ENCODE data around the gene SCN5A. TPM values are rescaled to one million over a fixed set of nuclear protein-coding genes. Genes with fewer than 3 reads are reported as not detected.

SCN5A gene
- polyA plus RNA-seq, 3 donors from 2014 or later = not detected

GRCh38 chr3:38580450-38581382, 68.8 kb downstream of the SCN5A start:
- Mint-ChIP-seq H3K36me3 (no peaks in the 10 kb centered on the region), H3K4me3 (no peak overlapping the region), H3K27me3 (ENCODE audit: low read depth in 3 of 3) (peaks cover 0 to 2% (median 0%) of the 10 kb centered on the region in 3 donors), H3K4me1 (no peaks in the 10 kb centered on the region), H3K9me3 (no peaks in the 10 kb centered on the region), H3K27ac (no peak overlapping the region)
- no peak for DNase-seq

DNA sequence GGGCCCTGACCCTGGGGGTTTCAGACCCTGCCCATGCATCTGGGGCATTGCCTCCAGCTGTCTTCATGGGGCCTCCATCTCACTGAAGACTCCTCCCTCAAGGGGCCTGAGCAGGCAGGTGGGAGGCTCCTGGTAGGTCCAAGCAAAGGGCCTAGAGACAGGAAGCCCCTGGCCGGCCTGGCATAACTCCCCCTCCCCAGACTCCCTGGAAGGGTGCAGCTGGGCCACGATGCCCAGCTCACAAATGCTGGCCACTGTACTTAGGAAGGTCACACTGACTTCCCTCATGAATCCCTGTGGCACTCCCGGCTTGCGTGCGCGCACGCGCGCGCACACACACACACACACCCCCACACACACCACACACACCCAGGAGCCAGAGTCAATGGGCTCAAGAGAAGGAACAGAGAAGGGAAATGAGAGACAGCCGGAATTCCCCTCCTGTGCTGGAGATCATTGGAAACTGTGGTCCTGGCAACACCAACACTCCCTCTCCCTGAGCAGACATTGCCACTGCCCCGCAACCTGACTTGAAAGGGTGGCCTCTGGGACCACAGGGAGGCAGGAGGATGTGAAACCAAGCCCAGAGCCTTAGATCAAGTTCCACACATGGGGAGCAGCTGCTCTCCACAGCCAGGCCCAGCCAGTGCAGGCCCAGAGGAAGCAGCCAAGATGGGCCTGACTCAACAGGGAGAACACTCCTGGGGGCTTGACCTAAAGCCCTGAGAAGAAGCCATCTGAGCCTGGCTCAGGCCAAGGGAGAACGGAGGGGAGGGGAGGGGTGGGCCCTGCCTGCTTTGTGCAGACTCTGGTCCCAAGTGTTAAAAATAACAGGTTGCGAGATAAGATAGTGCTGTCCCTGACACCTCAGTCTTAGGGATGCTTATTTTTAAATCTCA, 69.7 kb downstream of the SCN5A start:
- Mint-ChIP-seq H3K4me3 (no peak overlapping the region), H3K9me3 (no peaks in the 10 kb centered on the region), H3K27ac (no peak overlapping the region), H3K4me1 (no peaks in the 10 kb centered on the region), H3K36me3 (no peaks in the 10 kb centered on the region), H3K27me3 (ENCODE audit: low read depth in 3 of 3) (peaks cover 0 to 2% (median 0%) of the 10 kb centered on the region in 3 donors)
- no peak for DNase-seq

GRCh38 chr3:38579141-38579540, 70.3 kb downstream of the SCN5A start:
- Mint-ChIP-seq H3K4me3 (no peak overlapping the region), H3K4me1 (no peaks in the 10 kb centered on the region), H3K9me3 (no peaks in the 10 kb centered on the region), H3K36me3 (no peaks in the 10 kb centered on the region), H3K27me3 (ENCODE audit: low read depth in 3 of 3) (peaks cover 0 to 2% (median 0%) of the 10 kb centered on the region in 3 donors), H3K27ac (no peak overlapping the region)
- no peak for DNase-seq

GRCh38 chr3:38578551-38578950, 70.9 kb downstream of the SCN5A start:
- Mint-ChIP-seq H3K36me3 (no peaks in the 10 kb centered on the region), H3K27me3 (ENCODE audit: low read depth in 3 of 3) (peaks cover 0 to 2% (median 1%) of the 10 kb centered on the region in 3 donors), H3K27ac (no peak overlapping the region), H3K9me3 (no peaks in the 10 kb centered on the region), H3K4me1 (no peaks in the 10 kb centered on the region), H3K4me3 (no peak overlapping the region)
- DNase-seq = no peak

GRCh38 chr3:38578081-38578475, 71.4 kb downstream of the SCN5A start:
- Mint-ChIP-seq H3K4me1 (no peaks in the 10 kb centered on the region), H3K4me3 (no peak overlapping the region), H3K36me3 (no peaks in the 10 kb centered on the region), H3K27me3 (ENCODE audit: low read depth in 3 of 3) (peaks cover 0 to 4% (median 1%) of the 10 kb centered on the region in 3 donors), H3K27ac (no peak overlapping the region), H3K9me3 (no peaks in the 10 kb centered on the region)
- no peak for DNase-seq

DNA sequence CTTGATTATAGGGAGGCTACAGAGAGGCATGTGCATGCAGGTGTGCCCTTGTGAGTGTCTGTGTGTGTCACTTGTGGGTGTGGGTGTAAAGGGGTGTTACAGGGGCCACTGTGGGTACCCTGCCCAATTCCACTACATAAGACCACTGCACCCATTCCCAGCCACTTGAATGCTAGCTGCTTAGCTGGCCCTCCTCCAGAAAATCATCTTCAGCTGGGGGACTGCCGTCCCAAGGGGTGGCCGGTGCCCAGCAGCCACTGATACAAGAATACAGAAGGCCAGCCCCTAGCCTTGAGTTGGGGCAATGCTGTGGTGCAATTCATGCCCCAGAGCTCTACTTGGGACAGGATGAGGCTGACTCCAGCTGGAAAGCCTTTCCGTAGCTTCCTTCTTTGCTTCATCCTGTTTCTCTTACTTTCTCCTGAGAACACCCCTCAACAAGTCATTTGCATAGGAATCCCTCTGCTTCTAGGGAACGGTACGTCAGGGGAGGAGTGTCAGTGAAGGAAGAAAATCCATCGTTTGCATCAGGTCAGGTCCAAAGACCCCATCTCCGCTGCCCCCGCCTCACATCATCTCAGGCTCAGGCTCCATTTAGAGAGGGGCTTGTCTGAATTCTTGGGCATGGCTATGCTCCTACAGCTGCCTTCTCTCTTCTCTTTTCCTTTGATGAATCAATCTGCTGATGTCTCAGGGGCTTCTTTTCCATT, 72.0 kb downstream of the SCN5A start:
- H3K4me1 Mint-ChIP-seq = no peaks in the 10 kb centered on the region
- no peaks in the 10 kb centered on the region for H3K9me3 Mint-ChIP-seq
- no peak for DNase-seq

GRCh38 chr3:38576526-38577370, 72.7 kb downstream of the SCN5A start:
- Mint-ChIP-seq H3K27ac (no peak overlapping the region), H3K4me1 (no peaks in the 10 kb centered on the region), H3K4me3 (no peak overlapping the region), H3K27me3 (ENCODE audit: low read depth in 3 of 3) (peaks cover 0 to 4% (median 1%) of the 10 kb centered on the region in 3 donors), H3K9me3 (no peaks in the 10 kb centered on the region), H3K36me3 (no peaks in the 10 kb centered on the region)
- no peak for DNase-seq

More for the DNA sequence above, 72.0 kb downstream of the SCN5A start:
- H3K27me3 Mint-ChIP-seq (ENCODE audit: low read depth in 3 of 3) = peaks cover 0 to 4% (median 1%) of the 10 kb centered on the region in 3 donors
- no peak overlapping the region for H3K27ac Mint-ChIP-seq
- no peaks in the 10 kb centered on the region for H3K36me3 Mint-ChIP-seq
- no peak overlapping the region for H3K4me3 Mint-ChIP-seq

DNA sequence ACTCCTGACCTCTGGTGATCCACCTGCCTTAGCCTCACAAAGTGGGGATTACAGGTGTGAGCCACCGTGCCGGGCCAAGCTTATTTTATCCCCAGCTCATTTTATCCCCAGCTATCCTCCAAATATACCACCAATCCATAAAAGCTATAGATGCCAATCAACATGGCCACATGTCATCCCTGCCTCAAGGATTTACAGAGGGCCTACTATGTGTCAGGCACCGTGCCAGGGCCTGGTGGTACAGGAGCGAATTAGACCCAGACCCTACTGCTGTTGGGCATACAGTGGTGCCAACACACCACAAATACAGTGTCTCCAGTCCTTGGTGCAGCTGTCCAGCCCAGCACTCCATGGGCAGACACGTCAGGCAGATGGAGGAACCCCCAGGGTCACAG, 73.4 kb downstream of the SCN5A start:
- Mint-ChIP-seq H3K27ac (no peak overlapping the region), H3K4me1 (no peaks in the 10 kb centered on the region), H3K36me3 (no peaks in the 10 kb centered on the region), H3K27me3 (ENCODE audit: low read depth in 3 of 3) (peaks cover 0 to 4% (median 1%) of the 10 kb centered on the region in 3 donors), H3K4me3 (no peak overlapping the region), H3K9me3 (no peaks in the 10 kb centered on the region)
- no peak for DNase-seq

DNA sequence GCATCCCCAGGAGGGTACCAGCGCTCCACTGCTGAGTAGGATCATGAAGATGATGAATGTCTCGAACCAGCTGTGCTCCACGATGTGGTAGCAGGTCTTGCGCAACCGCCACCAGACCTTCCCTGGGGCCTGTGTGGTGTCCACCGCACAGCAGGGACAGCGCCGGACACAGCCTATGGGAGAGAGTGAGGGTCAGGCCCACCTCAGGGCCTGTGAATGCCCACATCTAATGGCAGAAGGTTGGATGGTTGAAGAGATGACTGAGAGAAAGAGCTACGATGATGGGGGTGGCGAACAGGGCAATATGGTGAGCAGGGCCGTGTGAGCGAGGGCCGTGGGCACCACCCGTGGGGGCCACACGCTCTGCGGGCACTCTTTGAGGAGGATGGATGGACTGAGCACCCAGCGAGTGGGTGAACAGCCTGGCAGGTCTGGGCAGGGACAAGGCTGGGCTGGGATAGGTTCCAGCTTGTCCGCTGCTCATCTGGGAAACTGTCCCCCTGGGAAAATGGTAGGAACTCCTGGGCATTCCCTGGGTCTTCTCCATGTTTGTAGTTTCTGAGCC, 74.1 kb downstream of the SCN5A start:
- Mint-ChIP-seq H3K27ac (no peak overlapping the region), H3K9me3 (no peaks in the 10 kb centered on the region), H3K4me3 (no peak overlapping the region), H3K4me1 (no peaks in the 10 kb centered on the region), H3K36me3 (no peaks in the 10 kb centered on the region), H3K27me3 (ENCODE audit: low read depth in 3 of 3) (peaks cover 0 to 4% (median 3%) of the 10 kb centered on the region in 3 donors)
- no peak for DNase-seq

DNA sequence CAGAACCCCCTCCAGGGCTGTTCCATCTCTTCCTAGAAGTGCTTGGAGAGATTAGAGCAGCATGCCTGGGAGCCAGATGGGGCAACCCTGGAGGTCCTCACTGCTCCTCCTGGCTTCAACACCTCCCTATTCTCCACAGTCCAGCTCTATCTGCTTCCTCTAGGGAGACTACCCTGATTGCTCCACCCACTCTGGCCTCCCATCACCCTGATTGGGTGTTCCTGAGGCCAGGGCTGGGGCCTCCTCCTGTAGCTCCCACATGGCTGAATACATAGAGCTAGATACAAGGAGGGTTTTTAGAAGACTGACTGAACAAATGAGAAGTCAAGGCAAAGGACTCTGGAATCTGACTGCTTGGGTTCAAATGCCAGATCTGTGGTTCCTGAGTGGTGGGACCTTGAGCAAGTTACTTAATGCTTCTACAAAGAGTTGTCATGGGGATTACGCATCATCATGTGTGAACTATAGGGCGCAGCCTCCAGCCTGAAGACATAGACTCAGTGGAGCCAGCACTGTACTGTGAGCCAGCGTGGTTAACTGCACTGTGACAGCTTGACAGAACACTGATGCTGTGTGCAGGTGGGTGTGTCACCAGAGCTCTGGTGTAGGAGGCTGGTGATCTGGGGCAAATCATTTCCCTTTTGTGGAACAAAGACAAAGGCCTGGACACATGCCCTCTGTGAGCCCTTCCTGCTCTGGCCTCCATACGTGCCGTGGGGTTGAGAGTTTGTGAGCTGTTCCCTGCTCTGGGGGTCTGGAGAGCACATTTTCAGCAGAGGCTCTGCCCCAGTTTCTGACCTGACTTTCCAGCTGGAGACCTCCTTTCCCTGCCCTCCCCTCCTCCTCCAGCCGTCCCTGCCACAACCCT, 74.8 kb downstream of the SCN5A start:
- no peak for DNase-seq
- no peak overlapping the region for H3K4me3 Mint-ChIP-seq
- no peaks in the 10 kb centered on the region for H3K36me3 Mint-ChIP-seq
- H3K9me3 Mint-ChIP-seq = no peaks in the 10 kb centered on the region
- H3K27me3 Mint-ChIP-seq (ENCODE audit: low read depth in 3 of 3) = peaks cover 0 to 3% (median 3%) of the 10 kb centered on the region in 3 donors
- no peak overlapping the region for H3K27ac Mint-ChIP-seq
- no peaks in the 10 kb centered on the region for H3K4me1 Mint-ChIP-seq

DNA sequence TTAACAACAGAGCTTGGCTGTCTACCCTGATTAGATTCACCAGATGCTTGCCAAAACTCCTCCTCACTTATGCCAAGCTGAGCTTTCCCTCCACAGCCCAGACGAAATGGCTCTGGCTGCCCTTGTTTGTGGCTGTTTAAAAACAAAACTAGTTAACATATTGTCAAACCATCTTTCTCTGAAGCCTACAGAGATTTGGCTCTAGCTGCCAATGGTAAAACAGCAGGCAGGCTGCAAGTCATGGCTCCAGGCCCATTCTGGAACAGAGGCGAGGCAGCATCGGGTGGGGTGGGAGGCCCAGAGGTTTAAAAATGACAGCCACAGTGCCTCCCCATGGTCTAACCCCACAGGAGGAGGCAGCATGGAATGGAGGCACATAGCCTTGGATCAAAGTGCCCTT, 75.9 kb downstream of the SCN5A start:
- no peaks in the 10 kb centered on the region for H3K4me1 Mint-ChIP-seq
- H3K36me3 Mint-ChIP-seq = no peaks in the 10 kb centered on the region
- no peak for DNase-seq
- no peak overlapping the region for H3K4me3 Mint-ChIP-seq
- no peaks in the 10 kb centered on the region for H3K9me3 Mint-ChIP-seq
- no peak overlapping the region for H3K27ac Mint-ChIP-seq
- peaks cover 0 to 3% (median 3%) of the 10 kb centered on the region in 3 donors for H3K27me3 Mint-ChIP-seq (ENCODE audit: low read depth in 3 of 3)

GRCh38 chr3:38573111-38573510, 76.4 kb downstream of the SCN5A start:
- H3K4me3 Mint-ChIP-seq = no peak overlapping the region
- peaks cover 0 to 3% (median 3%) of the 10 kb centered on the region in 3 donors for H3K27me3 Mint-ChIP-seq (ENCODE audit: low read depth in 3 of 3)
- H3K9me3 Mint-ChIP-seq = no peaks in the 10 kb centered on the region
- H3K27ac Mint-ChIP-seq = no peak overlapping the region
- H3K4me1 Mint-ChIP-seq = no peaks in the 10 kb centered on the region
- DNase-seq = no peak
- no peaks in the 10 kb centered on the region for H3K36me3 Mint-ChIP-seq

Data from immature natural killer cell (primary cell).